Measurements from ENCODE around the gene KRTAP5-4.
"Not testable (repeated sequence)": the region's sequence is repeated elsewhere in the genome, so short reads cannot be mapped to it uniquely, and the experiment has no call there.

The KRTAP5-4 gene

GRCh38 chr11:1622086-1622485 is at the start of gene KRTAP5-4:
Gene KRTAP5-4, minus strand, starts transcription at chr11:1622138. Its CDS starts 45 bp downstream, at chr11:1622093.
- no peak for DNase-seq

DNA sequence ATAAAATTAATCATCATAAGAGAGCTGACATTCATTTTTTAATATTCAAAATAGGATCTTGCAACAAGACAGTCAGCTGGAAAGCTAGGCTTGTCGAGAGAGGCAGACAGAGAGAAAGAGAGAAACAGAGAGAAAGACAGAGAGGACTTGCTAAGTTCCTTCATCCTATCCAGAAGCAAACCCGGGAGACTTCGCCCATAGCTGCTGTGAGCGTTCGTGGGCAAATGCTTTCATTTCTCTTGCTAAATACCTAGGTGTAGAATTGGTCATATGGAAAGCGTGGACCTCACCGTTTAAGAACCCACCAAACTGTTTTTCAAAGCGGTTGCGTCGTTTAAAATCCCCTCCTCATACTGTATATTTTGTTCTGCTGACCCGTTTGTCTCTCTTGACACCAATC is 49.7 kb upstream of the KRTAP5-4 start:
- no peak for DNase-seq

- DNase-seq: no peak
Observed at GRCh38 chr11:1670905-1671371, 49.0 kb upstream of the KRTAP5-4 start.

GRCh38 chr11:1670457-1670856 is 48.5 kb upstream of the KRTAP5-4 start:
- DNase-seq: not testable (repeated sequence)

- no peak for DNase-seq
Observed at GRCh38 chr11:1669546-1670218, 47.7 kb upstream of the KRTAP5-4 start.

- no peak for DNase-seq
Observed at GRCh38 chr11:1668911-1669473, 47.1 kb upstream of the KRTAP5-4 start.

GRCh38 chr11:1667906-1668305 is 46.0 kb upstream of the KRTAP5-4 start:
- no peak for DNase-seq

- no peak for DNase-seq
Observed at GRCh38 chr11:1667121-1667850, 45.3 kb upstream of the KRTAP5-4 start.

- no peak for DNase-seq
Observed at GRCh38 chr11:1665313-1665712, 43.4 kb upstream of the KRTAP5-4 start.

- not testable (repeated sequence) for DNase-seq
Observed at GRCh38 chr11:1662699-1663283, 40.9 kb upstream of the KRTAP5-4 start.

DNA sequence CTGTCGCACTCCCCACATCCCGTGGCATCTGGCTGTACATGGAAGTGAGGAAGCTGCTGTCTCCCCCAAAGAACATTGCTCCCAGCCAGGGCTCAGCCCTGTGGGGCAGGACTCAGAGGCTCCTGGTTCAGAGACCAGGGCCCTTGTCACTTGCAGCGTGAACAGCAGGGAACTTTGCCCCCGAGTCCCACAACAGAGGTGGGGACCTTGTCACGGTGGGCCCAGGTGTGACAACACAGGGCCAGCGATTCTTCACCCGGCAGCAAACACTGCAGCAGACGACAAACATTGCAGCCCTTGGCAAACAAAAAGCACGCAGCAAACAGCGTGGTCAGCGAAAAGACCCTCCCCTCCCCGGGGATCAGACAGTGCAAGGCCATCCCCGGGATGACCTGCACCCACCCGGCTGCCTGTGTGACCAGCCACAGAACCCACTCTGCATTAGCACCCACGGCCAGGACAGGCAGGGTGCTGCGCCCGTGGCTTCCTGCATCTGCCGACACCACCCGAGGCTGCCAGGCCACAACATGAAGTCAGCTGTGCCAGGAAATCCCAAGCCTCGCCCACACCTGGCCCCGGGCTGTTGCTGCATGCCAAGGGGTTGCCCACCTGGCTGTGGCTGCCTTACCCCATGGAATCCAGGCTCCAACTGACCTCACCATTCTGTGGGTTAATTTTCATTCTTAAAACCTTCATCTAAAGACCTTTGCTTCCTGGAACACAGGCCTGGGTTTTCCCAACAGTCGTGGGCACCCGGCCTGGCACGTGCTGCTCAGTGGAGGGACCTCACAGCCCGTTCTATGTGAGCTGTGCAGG is 39.7 kb upstream of the KRTAP5-4 start:
- not testable (repeated sequence) for DNase-seq

DNA sequence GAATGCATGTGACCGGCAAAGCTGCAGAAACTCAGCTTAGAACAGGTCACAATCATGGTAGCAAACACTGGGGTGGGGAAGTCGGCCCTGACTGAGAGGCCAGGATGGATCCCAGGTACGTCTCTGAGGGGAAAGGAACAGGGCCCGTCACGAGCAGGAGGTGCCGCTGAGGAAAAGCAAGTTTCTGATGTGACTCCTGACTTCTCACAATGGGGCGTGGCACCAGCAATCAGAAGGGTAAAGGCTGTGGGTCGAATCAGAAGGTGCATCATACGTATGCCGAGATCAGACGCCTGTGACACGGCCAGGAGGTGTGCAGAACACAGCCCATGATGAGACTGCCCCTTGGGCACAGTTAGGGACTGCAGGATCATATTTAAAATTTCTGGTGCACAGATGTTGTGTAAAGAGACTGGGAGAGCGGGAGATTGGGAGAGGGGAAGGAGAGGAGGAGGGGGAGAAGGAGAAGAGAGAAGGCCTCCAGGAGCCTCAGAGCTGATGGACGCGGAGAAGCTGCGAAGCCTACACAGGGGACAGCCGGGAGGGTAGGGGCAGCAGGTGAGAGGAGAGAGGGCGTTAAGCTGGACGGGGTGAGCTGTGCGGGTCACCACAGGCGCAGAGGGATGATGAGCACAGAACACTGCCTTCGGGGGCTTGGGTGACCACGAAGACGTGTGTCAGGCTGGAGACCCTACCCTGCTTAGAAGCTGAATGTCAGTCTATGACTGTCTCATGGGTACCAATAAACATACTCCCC is 38.4 kb upstream of the KRTAP5-4 start:
- no peak for DNase-seq

DNA sequence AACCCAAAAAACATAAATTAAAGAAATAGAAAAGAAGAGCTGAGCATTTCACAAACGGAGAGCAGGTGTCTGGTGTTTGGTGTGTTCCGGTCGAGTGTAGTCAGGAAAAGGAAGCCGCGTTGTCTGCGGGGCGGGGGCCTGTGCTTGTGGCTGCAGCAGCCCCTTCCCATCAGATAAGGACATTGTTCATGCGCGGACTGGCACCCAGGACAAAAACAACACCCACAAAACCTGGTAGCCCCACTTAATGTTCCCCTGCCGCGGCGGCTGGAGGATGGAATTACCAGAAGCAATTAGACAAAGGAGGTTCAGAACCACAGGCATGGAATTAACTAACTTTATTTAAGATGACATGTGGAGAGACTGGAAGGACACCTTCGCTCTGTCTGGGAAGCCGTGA is 37.6 kb upstream of the KRTAP5-4 start:
- DNase-seq: no peak

- no peak for DNase-seq
Observed at GRCh38 chr11:1656670-1657069, 34.7 kb upstream of the KRTAP5-4 start.

- DNase-seq: no peak
Observed at GRCh38 chr11:1656061-1656441, 34.1 kb upstream of the KRTAP5-4 start.

DNA sequence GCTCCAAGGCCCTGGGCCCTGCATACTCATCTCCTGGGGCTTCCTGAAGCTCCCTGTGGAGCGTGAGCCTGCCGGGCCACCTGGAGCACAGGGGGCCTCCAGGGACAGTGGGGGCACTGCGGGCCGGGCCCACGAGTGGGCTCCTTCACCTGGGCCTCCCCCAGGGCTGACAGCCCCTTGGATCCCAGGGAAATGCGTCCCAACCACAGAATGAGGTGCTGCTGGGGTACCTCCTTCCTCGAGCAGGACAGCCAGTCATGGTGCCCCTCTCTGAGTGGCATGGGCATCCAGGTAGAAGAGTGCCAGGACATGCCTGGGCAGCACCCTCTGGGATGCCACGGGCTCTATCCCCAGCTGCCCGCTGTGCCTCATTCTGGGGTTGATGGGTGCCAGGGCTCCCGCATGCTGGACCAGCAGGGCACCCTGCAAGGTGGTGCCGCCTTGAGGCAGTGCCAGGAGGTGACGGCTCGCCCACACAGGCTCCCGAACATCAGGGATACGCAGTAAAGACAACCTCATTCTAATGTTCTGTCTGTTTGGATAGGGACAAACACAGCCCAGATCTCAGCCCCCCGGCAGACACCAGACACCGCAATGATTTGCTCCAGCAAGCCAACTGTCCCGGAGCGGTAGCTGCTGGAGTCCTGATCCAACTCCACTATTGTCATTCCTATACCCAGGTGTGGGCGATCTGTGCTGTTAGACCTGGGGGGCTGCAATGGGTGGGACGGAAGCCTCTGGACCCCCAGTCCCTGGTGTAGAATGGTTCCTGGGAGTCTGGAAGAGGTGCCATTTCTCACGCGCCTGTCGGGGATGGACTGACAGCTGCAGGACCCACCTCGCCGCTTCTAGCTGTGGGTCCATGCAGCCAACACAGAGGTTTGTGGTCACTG is 33.5 kb upstream of the KRTAP5-4 start:
- DNase-seq: no peak

GRCh38 chr11:1654388-1655167 is 32.6 kb upstream of the KRTAP5-4 start:
- no peak for DNase-seq

DNA sequence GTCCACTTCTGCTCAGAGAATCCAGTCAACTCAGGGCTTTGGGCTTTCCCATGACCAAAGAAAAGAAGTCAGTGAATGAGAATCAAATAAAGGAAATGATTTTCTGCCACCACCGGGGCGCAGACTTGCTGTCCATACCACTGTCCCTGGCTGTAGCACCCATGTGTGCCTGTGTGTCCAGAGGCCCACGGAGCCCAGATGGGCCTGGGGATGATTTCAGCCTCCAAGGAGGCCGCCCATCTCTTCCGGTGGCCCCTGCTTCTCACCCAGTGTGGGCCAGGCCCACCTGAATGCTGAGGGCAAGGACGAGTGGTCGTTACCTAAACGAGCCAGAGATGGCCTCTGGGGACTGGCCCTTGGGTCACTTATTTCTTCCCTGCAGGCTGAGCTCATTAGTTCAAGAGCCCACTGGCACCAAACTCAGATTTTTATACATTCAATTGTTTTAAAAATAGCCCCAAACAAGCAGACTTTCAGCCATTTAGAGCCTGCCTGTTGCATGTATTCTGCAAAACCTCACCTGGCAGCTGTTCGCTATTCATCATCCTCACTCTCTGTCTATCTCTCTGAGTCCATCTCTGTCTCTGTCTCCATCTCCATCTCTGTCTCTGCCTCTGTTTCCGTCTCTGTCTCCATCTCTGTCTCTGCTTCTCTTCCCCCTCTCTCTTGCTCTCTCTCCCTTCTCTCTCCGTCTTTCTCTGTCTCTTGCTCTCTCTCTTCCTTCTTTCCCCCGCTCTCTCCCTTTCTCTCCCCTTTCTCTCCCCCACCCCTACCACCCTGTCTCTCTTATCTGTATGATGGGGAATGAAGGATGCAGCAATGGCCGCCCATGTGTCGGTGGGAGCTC is 31.8 kb upstream of the KRTAP5-4 start:
- DNase-seq: no peak

Measured in NCI-H2029 (cell line).